ENCODE results near the gene CSPG5.

The CSPG5 gene

DNA sequence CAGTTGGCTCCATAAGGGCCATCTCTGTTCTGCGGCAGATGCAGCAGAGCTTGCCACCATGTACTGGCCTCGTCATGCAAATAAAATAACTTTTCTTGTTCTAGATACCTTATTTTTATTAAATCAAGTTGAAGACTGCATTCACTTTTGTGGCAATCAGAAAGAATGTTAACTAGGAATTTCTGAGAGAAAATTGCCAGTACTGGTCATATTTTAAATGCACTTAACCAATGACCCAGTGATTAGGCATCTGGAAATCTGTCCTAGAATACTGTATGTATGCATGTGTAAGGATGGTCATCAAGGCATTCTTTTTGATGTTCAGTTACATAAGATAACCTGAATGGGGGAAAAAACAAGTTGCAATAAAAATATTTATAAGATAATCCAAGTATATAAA lies 34.2 kb upstream of the CSPG5 start (continued):
- TF ChIP-seq ZNF169 (tag by site-specific recombination; IDR thresholded peaks at IDR 0.05) (no peak), KLF10 (tag by site-specific recombination; IDR thresholded peaks at IDR 0.05) (no peak), ZNF791 (tag by site-specific recombination; IDR thresholded peaks at IDR 0.05) (no peak)

DNA sequence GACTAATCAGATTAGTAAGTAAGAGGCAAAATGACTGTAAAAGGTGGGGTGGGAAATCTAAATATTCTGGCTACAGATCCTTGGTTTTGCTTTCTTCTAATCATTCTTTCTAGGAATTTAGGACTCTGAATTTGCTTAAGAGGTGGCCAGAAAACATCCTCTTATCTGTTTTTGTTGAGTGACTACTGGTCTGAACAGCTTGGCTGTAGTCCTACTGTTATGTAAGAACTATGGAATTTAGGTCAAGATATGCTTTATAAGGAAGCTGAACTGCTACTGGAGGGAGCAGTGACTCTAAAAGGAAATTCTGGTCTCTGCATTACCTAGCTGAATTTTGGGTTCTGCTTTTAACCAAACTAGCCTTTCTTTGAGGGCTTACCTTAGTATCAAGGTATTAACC lies 33.5 kb upstream of the CSPG5 start:
- TF ChIP-seq, protein P1, sequence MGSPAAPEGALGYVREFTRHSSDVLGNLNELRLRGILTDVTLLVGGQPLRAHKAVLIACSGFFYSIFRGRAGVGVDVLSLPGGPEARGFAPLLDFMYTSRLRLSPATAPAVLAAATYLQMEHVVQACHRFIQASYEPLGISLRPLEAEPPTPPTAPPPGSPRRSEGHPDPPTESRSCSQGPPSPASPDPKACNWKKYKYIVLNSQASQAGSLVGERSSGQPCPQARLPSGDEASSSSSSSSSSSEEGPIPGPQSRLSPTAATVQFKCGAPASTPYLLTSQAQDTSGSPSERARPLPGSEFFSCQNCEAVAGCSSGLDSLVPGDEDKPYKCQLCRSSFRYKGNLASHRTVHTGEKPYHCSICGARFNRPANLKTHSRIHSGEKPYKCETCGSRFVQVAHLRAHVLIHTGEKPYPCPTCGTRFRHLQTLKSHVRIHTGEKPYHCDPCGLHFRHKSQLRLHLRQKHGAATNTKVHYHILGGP (tag by site-specific recombination; IDR thresholded peaks at IDR 0.05) = peak; percentile 69
- TF ChIP-seq, protein P2, sequence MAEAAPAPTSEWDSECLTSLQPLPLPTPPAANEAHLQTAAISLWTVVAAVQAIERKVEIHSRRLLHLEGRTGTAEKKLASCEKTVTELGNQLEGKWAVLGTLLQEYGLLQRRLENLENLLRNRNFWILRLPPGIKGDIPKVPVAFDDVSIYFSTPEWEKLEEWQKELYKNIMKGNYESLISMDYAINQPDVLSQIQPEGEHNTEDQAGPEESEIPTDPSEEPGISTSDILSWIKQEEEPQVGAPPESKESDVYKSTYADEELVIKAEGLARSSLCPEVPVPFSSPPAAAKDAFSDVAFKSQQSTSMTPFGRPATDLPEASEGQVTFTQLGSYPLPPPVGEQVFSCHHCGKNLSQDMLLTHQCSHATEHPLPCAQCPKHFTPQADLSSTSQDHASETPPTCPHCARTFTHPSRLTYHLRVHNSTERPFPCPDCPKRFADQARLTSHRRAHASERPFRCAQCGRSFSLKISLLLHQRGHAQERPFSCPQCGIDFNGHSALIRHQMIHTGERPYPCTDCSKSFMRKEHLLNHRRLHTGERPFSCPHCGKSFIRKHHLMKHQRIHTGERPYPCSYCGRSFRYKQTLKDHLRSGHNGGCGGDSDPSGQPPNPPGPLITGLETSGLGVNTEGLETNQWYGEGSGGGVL (tag by site-specific recombination; IDR thresholded peaks at IDR 0.05) = no peak
- Histone ChIP-seq H3K27ac (ENCODE audit: extremely low read depth, low read depth, low read length) (no peak overlapping the region), H3K4me3 (ENCODE audit: low read depth, low read length) (no peak overlapping the region), H3K36me3 (ENCODE audit: control insufficient read depth in 2 of 2, insufficient read depth in 1 of 2, low read length in 2 of 2) (peaks cover 7 to 81% of the 10 kb centered on the region in 2 experiments; a peak in 2 of 3 replicates), H3K4me1 (ENCODE audit: control insufficient read depth, insufficient read depth, low read length) (no peaks in the 10 kb centered on the region), H3K9me3 (ENCODE audit: control insufficient read depth, insufficient read depth, low read depth, low read length) (no peaks in the 10 kb centered on the region)
- POLR2A ChIA-PET = no interaction called here
- CTCF ChIA-PET = interaction anchor here (0.7 kb wide), 1 partner anchor 90 kb away, joined by 3 read pairs; no protein-coding TSS in a partner anchor

DNA sequence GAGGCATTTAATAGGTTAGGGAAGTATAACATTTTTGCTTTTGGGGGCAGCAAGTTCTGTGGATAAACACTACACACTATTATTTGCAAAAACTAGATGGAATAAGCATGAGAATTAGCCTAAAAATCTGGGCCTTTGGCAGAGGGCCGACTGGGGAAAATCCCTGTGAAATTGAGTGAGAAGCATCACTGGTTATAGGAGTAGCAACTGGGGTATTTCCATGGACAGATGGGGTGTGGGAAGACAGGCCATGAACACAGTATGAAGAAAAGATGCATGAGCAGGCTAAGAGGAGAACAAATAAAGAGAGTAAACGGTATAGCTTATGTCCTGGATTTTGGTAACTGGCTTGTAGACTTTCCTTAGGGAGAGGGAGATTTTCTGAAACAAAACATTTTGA lies 32.9 kb upstream of the CSPG5 start:
- ChIA-PET CTCF (no interaction called here), POLR2A (no interaction called here)
- H3K4me3 ChIP-seq (ENCODE audit: low read depth, low read length) = no peak overlapping the region
- H3K9me3 ChIP-seq (ENCODE audit: control insufficient read depth, insufficient read depth, low read depth, low read length) = no peaks in the 10 kb centered on the region
- TF ChIP-seq ZNF202 (tag by site-specific recombination; IDR thresholded peaks at IDR 0.05; ENCODE audit: borderline replicate concordance) = no peak
- TF ChIP-seq ZNF132 (tag by site-specific recombination; IDR thresholded peaks at IDR 0.05; ENCODE audit: borderline replicate concordance) = no peak
- TF ChIP-seq, protein P3, sequence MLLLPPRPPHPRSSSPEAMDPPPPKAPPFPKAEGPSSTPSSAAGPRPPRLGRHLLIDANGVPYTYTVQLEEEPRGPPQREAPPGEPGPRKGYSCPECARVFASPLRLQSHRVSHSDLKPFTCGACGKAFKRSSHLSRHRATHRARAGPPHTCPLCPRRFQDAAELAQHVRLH (tag by site-specific recombination; IDR thresholded peaks at IDR 0.05) = no peak
- no peak for TF ChIP-seq FEZF1 (tag by site-specific recombination; IDR thresholded peaks at IDR 0.05)
- TF ChIP-seq ZNF654 (tag by site-specific recombination; IDR thresholded peaks at IDR 0.05; ENCODE audit: low read depth) = no peak
- TF ChIP-seq ZNF560 (tag by site-specific recombination; IDR thresholded peaks at IDR 0.05; ENCODE audit: borderline replicate concordance) = no peak
- no peak for TF ChIP-seq ZBTB48 (tag by site-specific recombination; IDR thresholded peaks at IDR 0.05)
- TF ChIP-seq ZBTB7A (tag by site-specific recombination; IDR thresholded peaks at IDR 0.05; ENCODE audit: low read depth) = no peak
- TF ChIP-seq, protein P4, sequence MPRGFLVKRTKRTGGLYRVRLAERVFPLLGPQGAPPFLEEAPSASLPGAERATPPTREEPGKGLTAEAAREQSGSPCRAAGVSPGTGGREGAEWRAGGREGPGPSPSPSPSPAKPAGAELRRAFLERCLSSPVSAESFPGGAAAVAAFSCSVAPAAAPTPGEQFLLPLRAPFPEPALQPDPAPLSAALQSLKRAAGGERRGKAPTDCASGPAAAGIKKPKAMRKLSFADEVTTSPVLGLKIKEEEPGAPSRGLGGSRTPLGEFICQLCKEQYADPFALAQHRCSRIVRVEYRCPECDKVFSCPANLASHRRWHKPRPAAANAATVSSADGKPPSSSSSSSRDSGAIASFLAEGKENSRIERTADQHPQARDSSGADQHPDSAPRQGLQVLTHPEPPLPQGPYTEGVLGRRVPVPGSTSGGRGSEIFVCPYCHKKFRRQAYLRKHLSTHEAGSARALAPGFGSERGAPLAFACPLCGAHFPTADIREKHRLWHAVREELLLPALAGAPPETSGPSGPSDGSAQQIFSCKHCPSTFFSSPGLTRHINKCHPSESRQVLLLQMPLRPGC (tag by site-specific recombination; IDR thresholded peaks at IDR 0.05) = no peak
- TF ChIP-seq ZNF701 (tag by site-specific recombination; IDR thresholded peaks at IDR 0.05) = no peak
- TF ChIP-seq ZNF670 (tag by site-specific recombination; IDR thresholded peaks at IDR 0.05; ENCODE audit: low read depth) = no peak
- TF ChIP-seq ZNF473 (tag by site-specific recombination; IDR thresholded peaks at IDR 0.05) = no peak
- TF ChIP-seq KLF10 (tag by site-specific recombination; IDR thresholded peaks at IDR 0.05) = no peak
- TF ChIP-seq, protein P5, sequence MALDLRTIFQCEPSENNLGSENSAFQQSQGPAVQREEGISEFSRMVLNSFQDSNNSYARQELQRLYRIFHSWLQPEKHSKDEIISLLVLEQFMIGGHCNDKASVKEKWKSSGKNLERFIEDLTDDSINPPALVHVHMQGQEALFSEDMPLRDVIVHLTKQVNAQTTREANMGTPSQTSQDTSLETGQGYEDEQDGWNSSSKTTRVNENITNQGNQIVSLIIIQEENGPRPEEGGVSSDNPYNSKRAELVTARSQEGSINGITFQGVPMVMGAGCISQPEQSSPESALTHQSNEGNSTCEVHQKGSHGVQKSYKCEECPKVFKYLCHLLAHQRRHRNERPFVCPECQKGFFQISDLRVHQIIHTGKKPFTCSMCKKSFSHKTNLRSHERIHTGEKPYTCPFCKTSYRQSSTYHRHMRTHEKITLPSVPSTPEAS (tag by site-specific recombination; IDR thresholded peaks at IDR 0.05) = no peak
- TF ChIP-seq ZNF549 (tag by site-specific recombination; IDR thresholded peaks at IDR 0.05) = no peak
- no peak for TF ChIP-seq ZNF24 (tag by site-specific recombination; IDR thresholded peaks at IDR 0.05)
- TF ChIP-seq ZNF623 (tag by site-specific recombination; IDR thresholded peaks at IDR 0.05) = no peak
- TF ChIP-seq ZNF2 (tag by site-specific recombination; IDR thresholded peaks at IDR 0.05) = no peak
- TF ChIP-seq, protein P6, sequence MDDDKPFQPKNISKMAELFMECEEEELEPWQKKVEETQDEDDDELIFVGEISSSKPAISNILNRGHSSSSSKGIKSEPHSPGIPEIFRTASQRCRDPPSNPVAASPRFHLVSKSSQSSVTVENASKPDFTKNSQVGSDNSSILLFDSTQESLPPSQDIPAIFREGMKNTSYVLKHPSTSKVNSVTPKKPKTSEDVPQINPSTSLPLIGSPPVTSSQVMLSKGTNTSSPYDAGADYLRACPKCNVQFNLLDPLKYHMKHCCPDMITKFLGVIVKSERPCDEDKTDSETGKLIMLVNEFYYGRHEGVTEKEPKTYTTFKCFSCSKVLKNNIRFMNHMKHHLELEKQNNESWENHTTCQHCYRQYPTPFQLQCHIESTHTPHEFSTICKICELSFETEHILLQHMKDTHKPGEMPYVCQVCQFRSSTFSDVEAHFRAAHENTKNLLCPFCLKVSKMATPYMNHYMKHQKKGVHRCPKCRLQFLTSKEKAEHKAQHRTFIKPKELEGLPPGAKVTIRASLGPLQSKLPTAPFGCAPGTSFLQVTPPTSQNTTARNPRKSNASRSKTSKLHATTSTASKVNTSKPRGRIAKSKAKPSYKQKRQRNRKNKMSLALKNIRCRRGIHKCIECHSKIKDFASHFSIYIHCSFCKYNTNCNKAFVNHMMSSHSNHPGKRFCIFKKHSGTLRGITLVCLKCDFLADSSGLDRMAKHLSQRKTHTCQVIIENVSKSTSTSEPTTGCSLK (tag by site-specific recombination; IDR thresholded peaks at IDR 0.05) = no peak
- H3K4me1 ChIP-seq (ENCODE audit: control insufficient read depth, insufficient read depth, low read length) = no peaks in the 10 kb centered on the region
- peaks cover 7 to 81% of the 10 kb centered on the region in 2 experiments; a peak in 2 of 3 replicates for H3K36me3 ChIP-seq (ENCODE audit: control insufficient read depth in 2 of 2, insufficient read depth in 1 of 2, low read length in 2 of 2)
- H3K27ac ChIP-seq (ENCODE audit: extremely low read depth, low read depth, low read length) = no peak overlapping the region
